ENCODE data around the gene KCNJ10.

The KCNJ10 gene

DNA sequence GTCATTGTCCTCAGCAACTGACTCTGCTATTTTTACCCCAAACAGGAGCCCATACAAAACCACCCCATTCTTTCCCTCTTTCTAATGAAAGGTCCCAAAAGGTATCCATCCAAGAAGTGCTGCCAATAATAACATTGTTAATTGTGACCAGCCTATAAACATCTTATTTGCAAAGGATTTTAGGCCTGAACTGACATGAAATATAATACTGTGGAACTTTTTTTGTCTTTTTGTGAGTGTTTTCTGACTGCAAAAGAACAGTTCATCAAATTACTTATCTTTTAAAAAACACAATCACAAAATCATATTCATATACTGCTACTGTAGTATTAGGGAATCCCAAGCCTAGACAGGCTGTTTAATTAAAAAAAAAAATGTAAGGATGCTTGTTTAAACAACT lies 41.5 kb downstream of the KCNJ10 start:
- H3K27ac ChIP-seq (replicated peaks): no peak overlapping the region
- no peaks in the 10 kb centered on the region for H3K27me3 ChIP-seq (ENCODE audit: insufficient read depth, poor library complexity, severe bottlenecking)
- H3K4me3 ChIP-seq (replicated peaks; ENCODE audit: insufficient read depth, low read length): no peak overlapping the region
- DNase-seq (ENCODE audit: low read depth in 1 of 2, low spot score in 1 of 2): no peak
- TF ChIP-seq, protein P1, sequence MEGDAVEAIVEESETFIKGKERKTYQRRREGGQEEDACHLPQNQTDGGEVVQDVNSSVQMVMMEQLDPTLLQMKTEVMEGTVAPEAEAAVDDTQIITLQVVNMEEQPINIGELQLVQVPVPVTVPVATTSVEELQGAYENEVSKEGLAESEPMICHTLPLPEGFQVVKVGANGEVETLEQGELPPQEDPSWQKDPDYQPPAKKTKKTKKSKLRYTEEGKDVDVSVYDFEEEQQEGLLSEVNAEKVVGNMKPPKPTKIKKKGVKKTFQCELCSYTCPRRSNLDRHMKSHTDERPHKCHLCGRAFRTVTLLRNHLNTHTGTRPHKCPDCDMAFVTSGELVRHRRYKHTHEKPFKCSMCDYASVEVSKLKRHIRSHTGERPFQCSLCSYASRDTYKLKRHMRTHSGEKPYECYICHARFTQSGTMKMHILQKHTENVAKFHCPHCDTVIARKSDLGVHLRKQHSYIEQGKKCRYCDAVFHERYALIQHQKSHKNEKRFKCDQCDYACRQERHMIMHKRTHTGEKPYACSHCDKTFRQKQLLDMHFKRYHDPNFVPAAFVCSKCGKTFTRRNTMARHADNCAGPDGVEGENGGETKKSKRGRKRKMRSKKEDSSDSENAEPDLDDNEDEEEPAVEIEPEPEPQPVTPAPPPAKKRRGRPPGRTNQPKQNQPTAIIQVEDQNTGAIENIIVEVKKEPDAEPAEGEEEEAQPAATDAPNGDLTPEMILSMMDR (IDR thresholded peaks at IDR 0.05; ENCODE audit: insufficient read depth, low read length): no peak
- no peak for TF ChIP-seq GABPA (IDR thresholded peaks at IDR 0.05; ENCODE audit: low read depth)
- no peak for TF ChIP-seq POLR2AphosphoS5 (IDR thresholded peaks at IDR 0.05; ENCODE audit: low read depth)
- TF ChIP-seq SPI1 (IDR thresholded peaks at IDR 0.05; ENCODE audit: borderline replicate concordance, low read depth): no peak
- TF ChIP-seq, protein P2, sequence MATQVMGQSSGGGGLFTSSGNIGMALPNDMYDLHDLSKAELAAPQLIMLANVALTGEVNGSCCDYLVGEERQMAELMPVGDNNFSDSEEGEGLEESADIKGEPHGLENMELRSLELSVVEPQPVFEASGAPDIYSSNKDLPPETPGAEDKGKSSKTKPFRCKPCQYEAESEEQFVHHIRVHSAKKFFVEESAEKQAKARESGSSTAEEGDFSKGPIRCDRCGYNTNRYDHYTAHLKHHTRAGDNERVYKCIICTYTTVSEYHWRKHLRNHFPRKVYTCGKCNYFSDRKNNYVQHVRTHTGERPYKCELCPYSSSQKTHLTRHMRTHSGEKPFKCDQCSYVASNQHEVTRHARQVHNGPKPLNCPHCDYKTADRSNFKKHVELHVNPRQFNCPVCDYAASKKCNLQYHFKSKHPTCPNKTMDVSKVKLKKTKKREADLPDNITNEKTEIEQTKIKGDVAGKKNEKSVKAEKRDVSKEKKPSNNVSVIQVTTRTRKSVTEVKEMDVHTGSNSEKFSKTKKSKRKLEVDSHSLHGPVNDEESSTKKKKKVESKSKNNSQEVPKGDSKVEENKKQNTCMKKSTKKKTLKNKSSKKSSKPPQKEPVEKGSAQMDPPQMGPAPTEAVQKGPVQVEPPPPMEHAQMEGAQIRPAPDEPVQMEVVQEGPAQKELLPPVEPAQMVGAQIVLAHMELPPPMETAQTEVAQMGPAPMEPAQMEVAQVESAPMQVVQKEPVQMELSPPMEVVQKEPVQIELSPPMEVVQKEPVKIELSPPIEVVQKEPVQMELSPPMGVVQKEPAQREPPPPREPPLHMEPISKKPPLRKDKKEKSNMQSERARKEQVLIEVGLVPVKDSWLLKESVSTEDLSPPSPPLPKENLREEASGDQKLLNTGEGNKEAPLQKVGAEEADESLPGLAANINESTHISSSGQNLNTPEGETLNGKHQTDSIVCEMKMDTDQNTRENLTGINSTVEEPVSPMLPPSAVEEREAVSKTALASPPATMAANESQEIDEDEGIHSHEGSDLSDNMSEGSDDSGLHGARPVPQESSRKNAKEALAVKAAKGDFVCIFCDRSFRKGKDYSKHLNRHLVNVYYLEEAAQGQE (IDR thresholded peaks at IDR 0.05; ENCODE audit: insufficient replicate concordance, low read depth): no peak

DNA sequence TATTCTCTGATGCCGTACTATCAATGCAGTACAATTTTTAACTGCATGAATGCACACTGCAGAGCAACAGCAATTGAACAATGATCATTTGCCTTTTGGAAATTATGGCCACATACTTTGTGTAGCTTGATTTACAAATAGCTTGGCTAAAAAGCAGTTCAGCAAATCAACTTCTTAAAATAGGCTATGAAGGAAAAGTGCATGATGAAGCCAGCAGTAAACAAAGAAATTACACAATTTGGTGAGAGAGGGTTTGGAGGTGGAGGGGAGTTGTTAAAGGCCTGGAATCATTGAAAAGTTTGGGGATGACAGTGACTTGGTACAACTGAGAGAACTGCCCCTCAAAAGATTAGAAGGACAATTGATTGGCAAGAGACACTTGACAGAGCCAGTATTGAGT lies 44.6 kb downstream of the KCNJ10 start:
- TF ChIP-seq POLR2AphosphoS5 (IDR thresholded peaks at IDR 0.05; ENCODE audit: low read depth) (no peak), SPI1 (IDR thresholded peaks at IDR 0.05; ENCODE audit: borderline replicate concordance, low read depth) (no peak), GABPA (IDR thresholded peaks at IDR 0.05; ENCODE audit: low read depth) (no peak)
- TF ChIP-seq, protein P2 (IDR thresholded peaks at IDR 0.05; ENCODE audit: insufficient replicate concordance, low read depth): no peak
- TF ChIP-seq, protein P1 (IDR thresholded peaks at IDR 0.05; ENCODE audit: insufficient read depth, low read length): no peak
- DNase-seq (ENCODE audit: low read depth in 1 of 2, low spot score in 1 of 2): no peak
- Histone ChIP-seq H3K4me3 (replicated peaks; ENCODE audit: insufficient read depth, low read length) (no peak overlapping the region), H3K27ac (replicated peaks) (no peak overlapping the region), H3K27me3 (ENCODE audit: insufficient read depth, poor library complexity, severe bottlenecking) (no peaks in the 10 kb centered on the region)

DNA sequence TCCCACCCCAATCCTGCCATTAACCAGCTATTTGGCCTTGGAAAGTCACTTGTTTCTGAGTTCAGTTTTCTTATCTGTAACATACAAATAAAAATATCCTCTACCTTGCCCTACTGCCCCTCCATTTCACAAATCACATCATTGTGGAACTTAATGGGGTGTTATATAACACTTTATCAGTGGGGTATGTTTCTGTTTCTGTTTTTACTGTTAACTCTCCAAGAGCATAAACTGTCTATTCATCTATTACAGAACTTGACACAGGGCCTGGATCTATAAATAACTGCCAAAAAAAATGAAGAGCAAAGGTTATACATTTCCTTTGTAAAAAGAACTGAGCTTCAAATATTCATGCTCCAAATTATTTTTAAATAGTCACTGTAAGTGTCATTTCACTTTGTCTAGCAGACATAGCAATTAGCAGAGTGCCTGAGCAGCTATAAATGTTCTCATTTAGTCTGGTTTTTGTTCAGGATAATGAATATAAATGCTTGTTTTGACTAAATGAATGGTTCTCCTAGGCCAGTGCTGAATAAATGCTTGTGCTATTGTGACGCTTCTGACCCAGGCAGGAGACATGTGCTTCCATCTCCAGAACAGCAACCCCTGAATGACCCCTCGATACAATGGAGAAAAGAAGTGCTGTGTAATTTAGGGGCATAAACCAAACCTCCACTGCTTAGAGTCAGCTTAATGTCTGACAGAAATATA lies 45.6 kb downstream of the KCNJ10 start:
- Histone ChIP-seq H3K27ac (replicated peaks) (no peak overlapping the region), H3K4me3 (replicated peaks; ENCODE audit: insufficient read depth, low read length) (no peak overlapping the region), H3K27me3 (ENCODE audit: insufficient read depth, poor library complexity, severe bottlenecking) (no peaks in the 10 kb centered on the region)
- DNase-seq (ENCODE audit: low read depth in 1 of 2, low spot score in 1 of 2): no peak
- TF ChIP-seq POLR2AphosphoS5 (IDR thresholded peaks at IDR 0.05; ENCODE audit: low read depth) (no peak), SPI1 (IDR thresholded peaks at IDR 0.05; ENCODE audit: borderline replicate concordance, low read depth) (no peak), GABPA (IDR thresholded peaks at IDR 0.05; ENCODE audit: low read depth) (no peak)
- TF ChIP-seq, protein P2 (IDR thresholded peaks at IDR 0.05; ENCODE audit: insufficient replicate concordance, low read depth): no peak
- TF ChIP-seq, protein P1 (IDR thresholded peaks at IDR 0.05; ENCODE audit: insufficient read depth, low read length): no peak
